Prostate gland (tissue), 2 donors: ENCODE data around the gene THRB.

Experiments used
- CTCF ChIP-seq, 4 experiments: fragments of 200-600 bp in 2 of 4; fragments of 450-650 bp in 2 of 4; sonication (generic) in 2 of 4; IDR thresholded peaks; 1 replicate in 3 of 4; 2 replicates in 1 of 4; pipeline ENCODE4 v1.5.1; 2016 to 2019; ENCODE audit warnings: antibody characterized with exemption in 4 of 4, mild to moderate bottlenecking in 2 of 4, moderate library complexity in 2 of 4
- POLR2A ChIP-seq: fragments of 450-650 bp; IDR thresholded peaks from one replicate; pipeline ENCODE4 v1.6.1; 2016; ENCODE audit warnings: antibody characterized with exemption, mild to moderate bottlenecking

- TF ChIP-seq CTCF (IDR thresholded peaks at IDR 0.05), result no peak
- TF ChIP-seq POLR2A, result no peak
Measured at GRCh38 chr3:24323272-24323671, 171.4 kb downstream of the THRB start.
